HG02943 (cell line): ENCODE data around the gene FAM156B.
"Not testable (repeated sequence)": the region's sequence is repeated elsewhere in the genome, so short reads cannot be mapped to it uniquely, and the experiment has no call there.

Source experiments
- ATAC-seq: cut with Tn5 transposase; IDR thresholded peaks from one replicate; pipeline ENCODE4 v1.9.1; 2021; ENCODE audit warnings: mild to moderate bottlenecking, low read depth, moderate library complexity; ENCODE audit not compliant: unreplicated experiment

FAM156B gene

GRCh38 chrX:52914704-52915103, 17.6 kb downstream of the FAM156B start:
- not testable (repeated sequence) for ATAC-seq

GRCh38 chrX:52923781-52924241, 26.7 kb downstream of the FAM156B start:
- no peak for ATAC-seq

- not testable (repeated sequence) for ATAC-seq
These were observed 33.1 kb downstream of the FAM156B start for GRCh38 chrX:52930214-52930613.

GRCh38 chrX:52933213-52933612, 36.1 kb downstream of the FAM156B start:
- ATAC-seq, result no peak

GRCh38 chrX:52933976-52934703, 37.0 kb downstream of the FAM156B start:
- ATAC-seq, result no peak

GRCh38 chrX:52934704-52935469, 37.8 kb downstream of the FAM156B start:
- ATAC-seq, result peak; percentile 95

GRCh38 chrX:52935470-52935784, 38.3 kb downstream of the FAM156B start:
- not testable (repeated sequence) for ATAC-seq

GRCh38 chrX:52940704-52941103, 43.6 kb downstream of the FAM156B start:
- ATAC-seq, result not testable (repeated sequence)

GRCh38 chrX:52941728-52942127, 44.6 kb downstream of the FAM156B start:
- ATAC-seq, result not testable (repeated sequence)

GRCh38 chrX:52945838-52946494, 48.8 kb downstream of the FAM156B start:
- ATAC-seq, result not testable (repeated sequence)

- not testable (repeated sequence) for ATAC-seq
These were observed 50.4 kb downstream of the FAM156B start for GRCh38 chrX:52947501-52947900.

GRCh38 chrX:52948265-52948664, 51.1 kb downstream of the FAM156B start:
- ATAC-seq, result not testable (repeated sequence)

- ATAC-seq, result not testable (repeated sequence)
These were observed 52.2 kb downstream of the FAM156B start for GRCh38 chrX:52949325-52949724.

GRCh38 chrX:52949884-52950283, 52.8 kb downstream of the FAM156B start:
- not testable (repeated sequence) for ATAC-seq
